ENCODE data around the gene SSH2. TPM values are rescaled to one million over a fixed set of nuclear protein-coding genes. Genes with fewer than 3 reads are reported as not detected.
A peak's percentile ranks its signal among the peaks of the same experiment; 100 is the strongest.

Gene SSH2
- total and polyA plus RNA-seq, 2 of the 13 experiments (the other 11 are each of a cell fraction or from before 2014, with no cell fraction given) = 6.0 to 6.4 TPM

DNA sequence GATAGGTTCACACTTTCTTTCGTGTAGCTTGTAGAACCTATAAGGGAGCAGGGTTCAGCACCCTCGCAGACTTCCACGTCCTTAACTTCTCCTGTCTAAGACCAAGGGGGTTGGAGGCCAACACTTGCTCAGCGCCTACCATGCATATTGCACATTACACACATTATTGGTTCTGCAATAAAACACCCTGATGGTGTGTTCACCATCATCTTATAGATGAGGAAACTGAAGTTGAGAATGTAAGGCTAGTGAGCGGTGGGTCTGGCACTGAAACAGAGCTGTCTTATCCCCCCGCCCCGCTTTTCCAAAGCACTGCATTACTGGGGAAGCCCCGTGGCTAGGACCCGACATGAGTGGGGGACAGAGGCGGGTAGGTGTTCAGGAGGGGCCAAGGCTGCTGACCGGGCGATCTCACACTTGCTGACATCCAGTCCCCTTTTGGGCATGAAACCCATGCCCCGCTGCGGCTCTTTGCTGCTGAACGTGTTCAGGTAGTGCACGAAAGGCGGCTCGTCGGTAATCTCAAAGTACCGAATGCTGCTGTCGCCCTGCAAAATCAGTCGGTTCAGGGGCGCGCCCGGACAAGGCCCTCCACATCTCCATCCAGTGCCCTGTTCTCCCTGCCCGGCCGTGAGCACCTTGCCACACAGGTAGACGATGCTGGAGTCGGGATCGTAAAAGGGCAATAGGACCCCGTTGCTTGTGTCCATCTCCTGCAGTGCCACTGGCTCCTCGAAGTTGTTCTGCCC is 313.6 kb downstream of the SSH2 start:
- H3K27ac ChIP-seq (ENCODE audit: extremely low read length, insufficient read depth, low read length) = no peak overlapping the region
- no peaks in the 10 kb centered on the region for H3K9me3 ChIP-seq (ENCODE audit: low read length)
- H3K4me2 ChIP-seq (ENCODE audit: low read depth, low read length) = peak overlapping the region; percentile 97
- ChIA-PET CTCF (ENCODE audit: low intra/inter-chr PET ratio, low total read pairs) (interaction anchor here (0.6 to 1.4 kb wide), 2 partner anchors 23 to 163 kb away, joined by 3 read pairs; no protein-coding TSS in a partner anchor), POLR2A (interaction anchor here (0.6 to 1.5 kb wide), 6 partner anchors 21 to 322 kb away, joined by 3 to 5 read pairs (median 3); partner anchors contain the start of gene NUFIP2)
- H3K36me3 ChIP-seq (replicated peaks in 1 of 2; ENCODE audit: control insufficient read depth in 1 of 2, insufficient read depth in 2 of 2, low read length in 2 of 2) = no peaks in the 10 kb centered on the region
- H3K27me3 ChIP-seq (ENCODE audit: control insufficient read depth in 1 of 2, insufficient read depth in 2 of 2, low read length in 2 of 2) = peaks cover 3 to 73% of the 10 kb centered on the region in 2 experiments; a peak in 4 of 5 replicates
- FAIRE-seq (no peak), DNase-seq (ENCODE audit: low spot score) (no peak), ATAC-seq (no peak)
- no TSS peak for BruUV-seq (replicated peaks)
- no peak overlapping the region for H3K9ac ChIP-seq (ENCODE audit: insufficient read depth, low read depth, low read length)
- in situ Hi-C loops (cut with HindIII; ENCODE audit: extremely low pct_ligation_motif_present, low pct_unique_long_range_greater_than_20kb) = loop anchor here (5.0 kb wide), 1 partner anchor 34 kb away; no protein-coding TSS in a partner anchor
- intact Hi-C loops (cut with micrococcal nuclease; ENCODE audit: unreplicated experiment) = no loop called here
- peaks cover 68% of the 10 kb centered on the region for H3K4me1 ChIP-seq (ENCODE audit: insufficient read depth, low read length)
- no peaks in the 10 kb centered on the region for H3K79me2 ChIP-seq (ENCODE audit: insufficient read depth, low read length)
- H2AFZ ChIP-seq (ENCODE audit: low read length) = no peak overlapping the region
- WGBS (ENCODE audit: low lambda C conversion rate) = 28% methylated on average over 8 of the region's 32 CpGs
- H4K20me1 ChIP-seq (ENCODE audit: insufficient read depth, low read length) = no peaks in the 10 kb centered on the region
- peak overlapping the region; percentile 36 to 75 (median 48) for H3K4me3 ChIP-seq (replicated peaks in 1 of 3; ENCODE audit: insufficient read depth in 1 of 3, low read depth in 2 of 3, low read length in 3 of 3)
- TF ChIP-seq RBM39 (IDR thresholded peaks at IDR 0.05; ENCODE audit: low read depth, low read length, poor library complexity, severe bottlenecking) (no peak), SPEN (CRISPR knock-in tag; IDR thresholded peaks at IDR 0.05; ENCODE audit: low read depth) (0 out of 2 replicates have a peak, but pooled peaks have one; percentile 4), CREB1 (IDR thresholded peaks at IDR 0.05) (no peak), CREB1 (CRISPR knock-in tag; IDR thresholded peaks at IDR 0.05) (no peak), ZNF891 (CRISPR knock-in tag; IDR thresholded peaks at IDR 0.05) (peak; percentile 13; the same call in 1 of the 2 replicates), JDP2 (CRISPR knock-in tag; IDR thresholded peaks at IDR 0.05; ENCODE audit: borderline replicate concordance) (no peak), TBX2 (CRISPR knock-in tag; IDR thresholded peaks at IDR 0.05; ENCODE audit: borderline replicate concordance) (no peak), FOXA1 (IDR thresholded peaks at IDR 0.05) (no peak), FOXA1 (CRISPR knock-in tag; IDR thresholded peaks at IDR 0.05) (no peak), RNF2 (conservative IDR thresholded peaks at IDR 0.05; ENCODE audit: low read depth) (no peak), YEATS4 (CRISPR knock-in tag; IDR thresholded peaks at IDR 0.05; ENCODE audit: borderline replicate concordance) (0 out of 2 replicates have a peak, but pooled peaks have one; percentile 11), TBP (CRISPR knock-in tag; IDR thresholded peaks at IDR 0.05) (no peak), GFI1 (CRISPR knock-in tag; IDR thresholded peaks at IDR 0.05; ENCODE audit: borderline replicate concordance) (no peak), GZF1 (CRISPR knock-in tag; IDR thresholded peaks at IDR 0.05) (0 out of 2 replicates have a peak, but pooled peaks have one; percentile 19), ZFP36L2 (CRISPR knock-in tag; IDR thresholded peaks at IDR 0.05) (no peak), NR0B2 (CRISPR knock-in tag; IDR thresholded peaks at IDR 0.05) (no peak), ZNF264 (CRISPR knock-in tag; IDR thresholded peaks at IDR 0.05) (no peak), MYC (CRISPR knock-in tag; IDR thresholded peaks at IDR 0.05; ENCODE audit: borderline replicate concordance) (0 out of 2 replicates have a peak, but pooled peaks have one; percentile 3), FOSL2 (CRISPR knock-in tag; IDR thresholded peaks at IDR 0.05) (no peak), GTF3A (CRISPR knock-in tag; conservative IDR thresholded peaks at IDR 0.05) (no peak), TSC22D2 (CRISPR knock-in tag; IDR thresholded peaks at IDR 0.05; ENCODE audit: borderline replicate concordance) (no peak), EZH2 (conservative IDR thresholded peaks at IDR 0.05; ENCODE audit: low read depth, low read length) (0 out of 2 replicates have a peak, but pooled peaks have one; percentile 28)
- TF ChIP-seq, protein P1, sequence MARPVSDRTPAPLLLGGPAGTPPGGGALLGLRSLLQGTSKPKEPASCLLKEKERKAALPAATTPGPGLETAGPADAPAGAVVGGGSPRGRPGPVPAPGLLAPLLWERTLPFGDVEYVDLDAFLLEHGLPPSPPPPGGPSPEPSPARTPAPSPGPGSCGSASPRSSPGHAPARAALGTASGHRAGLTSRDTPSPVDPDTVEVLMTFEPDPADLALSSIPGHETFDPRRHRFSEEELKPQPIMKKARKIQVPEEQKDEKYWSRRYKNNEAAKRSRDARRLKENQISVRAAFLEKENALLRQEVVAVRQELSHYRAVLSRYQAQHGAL (CRISPR knock-in tag; IDR thresholded peaks at IDR 0.05; ENCODE audit: not compliant biosample characterization) = no peak

Data from HepG2 (cell line).